ENCODE measurements around the gene LRRC8A.

DNA sequence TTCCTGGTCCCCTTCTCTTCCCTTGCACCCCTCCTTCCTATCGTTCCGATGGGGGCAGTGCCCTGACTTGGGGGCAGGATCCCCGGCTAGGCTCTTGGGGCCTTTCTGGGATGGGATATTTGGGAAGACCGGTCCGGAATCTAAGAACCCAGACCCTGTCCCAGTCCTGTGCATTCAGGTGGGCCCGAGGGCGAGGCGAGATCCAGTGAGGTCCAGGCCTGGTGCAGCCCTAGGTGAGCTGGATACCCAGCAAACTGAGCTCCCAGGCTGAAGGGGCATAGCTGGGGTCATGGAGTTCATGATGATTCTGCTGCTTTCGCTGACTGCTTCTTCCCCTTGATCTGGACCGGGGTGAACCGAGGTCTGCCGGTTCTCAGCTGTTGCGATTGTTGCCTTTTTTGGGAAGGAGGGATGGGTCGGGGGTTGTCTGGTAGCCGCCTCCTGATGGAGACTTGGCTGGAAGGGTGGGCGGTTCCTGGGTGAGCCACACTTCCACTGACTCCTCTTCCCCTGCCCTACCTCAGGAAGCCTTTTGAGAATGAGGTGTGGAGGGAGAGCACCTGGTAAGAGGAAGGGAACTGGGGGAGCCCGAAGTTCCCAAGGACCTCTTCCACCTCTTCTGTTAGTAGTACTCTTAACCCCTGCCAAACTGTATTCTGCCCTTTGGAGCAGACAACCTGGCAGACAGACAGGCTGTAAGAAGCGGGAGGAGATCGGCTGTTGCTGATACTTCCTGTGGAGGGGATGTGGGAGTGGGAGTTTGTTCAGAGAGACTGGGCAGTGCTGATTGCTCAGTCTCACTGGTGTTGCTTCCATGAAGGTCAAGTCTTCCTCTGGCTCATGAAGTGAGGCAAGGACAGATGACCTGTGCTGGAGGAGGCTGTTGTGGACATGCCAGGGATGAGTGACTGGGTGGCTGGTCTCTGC, 1.0 kb downstream of the LRRC8A start:
- TF ChIP-seq EP300 (IDR thresholded peaks at IDR 0.05; ENCODE audit: borderline replicate concordance) (no peak), TAF1 (IDR thresholded peaks at IDR 0.05; ENCODE audit: low read depth) (no peak), CEBPB (IDR thresholded peaks at IDR 0.05) (no peak), ZBTB7A (IDR thresholded peaks at IDR 0.05; ENCODE audit: low read depth) (no peak), RAD21 (IDR thresholded peaks at IDR 0.05; ENCODE audit: low read depth) (no peak), YY1 (IDR thresholded peaks at IDR 0.05; ENCODE audit: low read depth) (no peak), FOXM1 (IDR thresholded peaks at IDR 0.05; ENCODE audit: borderline replicate concordance, low read depth) (no peak), EGR1 (IDR thresholded peaks at IDR 0.05) (no peak), CREB1 (IDR thresholded peaks at IDR 0.05; ENCODE audit: low read depth) (no peak), TCF12 (IDR thresholded peaks at IDR 0.05; ENCODE audit: low read depth) (no peak), TEAD4 (IDR thresholded peaks at IDR 0.05) (no peak)
- TF ChIP-seq, protein P1, sequence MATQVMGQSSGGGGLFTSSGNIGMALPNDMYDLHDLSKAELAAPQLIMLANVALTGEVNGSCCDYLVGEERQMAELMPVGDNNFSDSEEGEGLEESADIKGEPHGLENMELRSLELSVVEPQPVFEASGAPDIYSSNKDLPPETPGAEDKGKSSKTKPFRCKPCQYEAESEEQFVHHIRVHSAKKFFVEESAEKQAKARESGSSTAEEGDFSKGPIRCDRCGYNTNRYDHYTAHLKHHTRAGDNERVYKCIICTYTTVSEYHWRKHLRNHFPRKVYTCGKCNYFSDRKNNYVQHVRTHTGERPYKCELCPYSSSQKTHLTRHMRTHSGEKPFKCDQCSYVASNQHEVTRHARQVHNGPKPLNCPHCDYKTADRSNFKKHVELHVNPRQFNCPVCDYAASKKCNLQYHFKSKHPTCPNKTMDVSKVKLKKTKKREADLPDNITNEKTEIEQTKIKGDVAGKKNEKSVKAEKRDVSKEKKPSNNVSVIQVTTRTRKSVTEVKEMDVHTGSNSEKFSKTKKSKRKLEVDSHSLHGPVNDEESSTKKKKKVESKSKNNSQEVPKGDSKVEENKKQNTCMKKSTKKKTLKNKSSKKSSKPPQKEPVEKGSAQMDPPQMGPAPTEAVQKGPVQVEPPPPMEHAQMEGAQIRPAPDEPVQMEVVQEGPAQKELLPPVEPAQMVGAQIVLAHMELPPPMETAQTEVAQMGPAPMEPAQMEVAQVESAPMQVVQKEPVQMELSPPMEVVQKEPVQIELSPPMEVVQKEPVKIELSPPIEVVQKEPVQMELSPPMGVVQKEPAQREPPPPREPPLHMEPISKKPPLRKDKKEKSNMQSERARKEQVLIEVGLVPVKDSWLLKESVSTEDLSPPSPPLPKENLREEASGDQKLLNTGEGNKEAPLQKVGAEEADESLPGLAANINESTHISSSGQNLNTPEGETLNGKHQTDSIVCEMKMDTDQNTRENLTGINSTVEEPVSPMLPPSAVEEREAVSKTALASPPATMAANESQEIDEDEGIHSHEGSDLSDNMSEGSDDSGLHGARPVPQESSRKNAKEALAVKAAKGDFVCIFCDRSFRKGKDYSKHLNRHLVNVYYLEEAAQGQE (IDR thresholded peaks at IDR 0.05; ENCODE audit: low read depth), result no peak
- TF ChIP-seq, protein P2, sequence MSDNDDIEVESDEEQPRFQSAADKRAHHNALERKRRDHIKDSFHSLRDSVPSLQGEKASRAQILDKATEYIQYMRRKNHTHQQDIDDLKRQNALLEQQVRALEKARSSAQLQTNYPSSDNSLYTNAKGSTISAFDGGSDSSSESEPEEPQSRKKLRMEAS (IDR thresholded peaks at IDR 0.05), result no peak
- TF ChIP-seq, protein P3, sequence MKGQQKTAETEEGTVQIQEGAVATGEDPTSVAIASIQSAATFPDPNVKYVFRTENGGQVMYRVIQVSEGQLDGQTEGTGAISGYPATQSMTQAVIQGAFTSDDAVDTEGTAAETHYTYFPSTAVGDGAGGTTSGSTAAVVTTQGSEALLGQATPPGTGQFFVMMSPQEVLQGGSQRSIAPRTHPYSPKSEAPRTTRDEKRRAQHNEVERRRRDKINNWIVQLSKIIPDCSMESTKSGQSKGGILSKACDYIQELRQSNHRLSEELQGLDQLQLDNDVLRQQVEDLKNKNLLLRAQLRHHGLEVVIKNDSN (IDR thresholded peaks at IDR 0.05), result no peak
